ENCODE data around the gene LANCL1.
A peak's percentile ranks its signal among the peaks of the same experiment; 100 is the strongest.

Gene LANCL1

DNA sequence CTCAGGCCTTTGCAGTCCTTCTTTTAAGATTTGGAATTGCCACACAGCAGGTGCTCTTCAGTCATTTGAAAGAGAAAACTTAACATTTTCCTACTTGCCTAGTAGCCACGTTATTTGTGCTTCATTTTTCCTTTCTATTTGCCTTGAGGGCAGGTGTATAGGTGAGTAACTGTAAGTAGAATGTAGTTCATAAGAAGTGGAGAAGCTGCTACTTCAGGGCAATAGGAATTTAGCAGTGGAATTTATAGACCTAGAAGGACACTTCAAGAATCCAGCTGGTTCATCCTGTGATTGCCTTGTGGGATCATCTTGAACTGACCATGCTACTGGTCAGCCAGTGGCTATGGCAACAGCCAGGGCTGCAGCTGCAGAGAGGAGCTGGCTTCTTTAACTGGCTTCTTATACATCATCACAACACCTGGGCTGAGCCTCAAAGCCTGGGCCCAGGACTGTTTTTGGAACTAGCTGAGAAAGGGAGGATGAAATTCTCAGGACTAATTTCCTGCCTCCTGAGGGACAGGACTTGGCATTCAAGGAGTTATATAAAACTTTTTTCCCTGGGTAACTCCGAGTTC, 5.1 kb upstream of the LANCL1 start:
- H3K4me1 ChIP-seq (ENCODE audit: control insufficient read depth, insufficient read depth, low read length) = no peaks in the 10 kb centered on the region
- H3K9me3 ChIP-seq (replicated peaks; ENCODE audit: low read length) = no peaks in the 10 kb centered on the region
- no peaks in the 10 kb centered on the region for H3K27me3 ChIP-seq (ENCODE audit: control insufficient read depth, insufficient read depth, low read length)
- H3K9ac ChIP-seq (ENCODE audit: low read depth, low read length) = no peak overlapping the region
- H3K4me3 ChIP-seq (ENCODE audit: low read length) = no peak overlapping the region
- no peak overlapping the region for H3K4me2 ChIP-seq (ENCODE audit: low read length)
- H3K36me3 ChIP-seq (ENCODE audit: insufficient read depth, low read length) = no peaks in the 10 kb centered on the region

- Histone ChIP-seq H3K9ac (ENCODE audit: low read depth, low read length) (no peak overlapping the region), H3K36me3 (ENCODE audit: insufficient read depth, low read length) (no peaks in the 10 kb centered on the region), H3K27me3 (ENCODE audit: control insufficient read depth, insufficient read depth, low read length) (no peaks in the 10 kb centered on the region), H3K4me2 (ENCODE audit: low read length) (no peak overlapping the region), H3K4me1 (ENCODE audit: control insufficient read depth, insufficient read depth, low read length) (peaks cover 2% of the 10 kb centered on the region), H3K4me3 (ENCODE audit: low read length) (no peak overlapping the region), H3K9me3 (replicated peaks; ENCODE audit: low read length) (no peaks in the 10 kb centered on the region)
Observed at GRCh38 chr2:210480764-210481163, 4.2 kb upstream of the LANCL1 start.

- H3K9me3 ChIP-seq (replicated peaks; ENCODE audit: low read length) = no peaks in the 10 kb centered on the region
- H3K27me3 ChIP-seq (ENCODE audit: control insufficient read depth, insufficient read depth, low read length) = no peaks in the 10 kb centered on the region
- no peak overlapping the region for H3K4me2 ChIP-seq (ENCODE audit: low read length)
- H3K36me3 ChIP-seq (ENCODE audit: insufficient read depth, low read length) = no peaks in the 10 kb centered on the region
- H3K4me3 ChIP-seq (ENCODE audit: low read length) = no peak overlapping the region
- H3K9ac ChIP-seq (ENCODE audit: low read depth, low read length) = no peak overlapping the region
- peaks cover 7% of the 10 kb centered on the region for H3K4me1 ChIP-seq (ENCODE audit: control insufficient read depth, insufficient read depth, low read length)
Observed at GRCh38 chr2:210480079-210480478, 3.5 kb upstream of the LANCL1 start.

DNA sequence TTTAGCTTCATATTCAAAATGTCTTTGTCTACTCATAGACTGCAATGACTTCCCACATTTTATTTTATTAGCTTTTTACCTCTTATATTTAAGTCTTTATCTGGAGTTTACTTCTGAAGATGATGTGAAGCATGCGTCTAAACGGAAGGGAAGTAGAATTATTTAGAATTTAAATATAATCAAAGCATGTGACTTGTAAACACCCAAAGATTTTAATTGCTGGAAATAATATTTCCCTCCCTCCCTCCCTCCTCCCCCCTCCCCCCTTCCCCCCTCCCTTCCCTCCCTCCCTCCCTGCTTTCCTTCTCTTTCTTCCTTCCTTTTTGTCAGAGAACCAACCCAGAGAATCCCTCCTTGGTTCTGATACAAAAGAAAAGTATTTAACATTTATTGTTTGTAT, 2.1 kb upstream of the LANCL1 start:
- H3K9me3 ChIP-seq (replicated peaks; ENCODE audit: low read length) = no peaks in the 10 kb centered on the region
- H3K9ac ChIP-seq (ENCODE audit: low read depth, low read length) = no peak overlapping the region
- no peaks in the 10 kb centered on the region for H3K36me3 ChIP-seq (ENCODE audit: insufficient read depth, low read length)
- H3K27me3 ChIP-seq (ENCODE audit: control insufficient read depth, insufficient read depth, low read length) = no peaks in the 10 kb centered on the region
- H3K4me2 ChIP-seq (ENCODE audit: low read length) = no peak overlapping the region
- peaks cover 7% of the 10 kb centered on the region for H3K4me1 ChIP-seq (ENCODE audit: control insufficient read depth, insufficient read depth, low read length)
- no peak overlapping the region for H3K4me3 ChIP-seq (ENCODE audit: low read length)

GRCh38 chr2:210477496-210477895, 937 bp upstream of the LANCL1 start:
- Histone ChIP-seq H3K9me3 (replicated peaks; ENCODE audit: low read length) (no peaks in the 10 kb centered on the region), H3K27me3 (ENCODE audit: control insufficient read depth, insufficient read depth, low read length) (no peaks in the 10 kb centered on the region), H3K36me3 (ENCODE audit: insufficient read depth, low read length) (no peaks in the 10 kb centered on the region), H3K9ac (ENCODE audit: low read depth, low read length) (peak overlapping the region; percentile 90), H3K4me1 (ENCODE audit: control insufficient read depth, insufficient read depth, low read length) (peaks cover 7% of the 10 kb centered on the region), H3K4me3 (ENCODE audit: low read length) (peak overlapping the region; percentile 96), H3K4me2 (ENCODE audit: low read length) (peak overlapping the region; percentile 80)

GRCh38 chr2:210475706-210476105, 853 bp downstream of the LANCL1 start:
- Histone ChIP-seq H3K4me2 (ENCODE audit: low read length) (peak overlapping the region; percentile 80), H3K4me3 (ENCODE audit: low read length) (peak overlapping the region; percentile 96), H3K9ac (ENCODE audit: low read depth, low read length) (peak overlapping the region; percentile 90), H3K27me3 (ENCODE audit: control insufficient read depth, insufficient read depth, low read length) (no peaks in the 10 kb centered on the region), H3K9me3 (replicated peaks; ENCODE audit: low read length) (no peaks in the 10 kb centered on the region), H3K4me1 (ENCODE audit: control insufficient read depth, insufficient read depth, low read length) (peaks cover 7% of the 10 kb centered on the region), H3K36me3 (ENCODE audit: insufficient read depth, low read length) (peaks cover 7% of the 10 kb centered on the region)

- Histone ChIP-seq H3K4me2 (ENCODE audit: low read length) (peak overlapping the region; percentile 24), H3K9me3 (replicated peaks; ENCODE audit: low read length) (no peaks in the 10 kb centered on the region), H3K9ac (ENCODE audit: low read depth, low read length) (no peak overlapping the region), H3K4me1 (ENCODE audit: control insufficient read depth, insufficient read depth, low read length) (peaks cover 7% of the 10 kb centered on the region), H3K36me3 (ENCODE audit: insufficient read depth, low read length) (peaks cover 13% of the 10 kb centered on the region), H3K4me3 (ENCODE audit: low read length) (no peak overlapping the region), H3K27me3 (ENCODE audit: control insufficient read depth, insufficient read depth, low read length) (no peaks in the 10 kb centered on the region)
Observed at GRCh38 chr2:210474776-210475175, 1.8 kb downstream of the LANCL1 start.

DNA sequence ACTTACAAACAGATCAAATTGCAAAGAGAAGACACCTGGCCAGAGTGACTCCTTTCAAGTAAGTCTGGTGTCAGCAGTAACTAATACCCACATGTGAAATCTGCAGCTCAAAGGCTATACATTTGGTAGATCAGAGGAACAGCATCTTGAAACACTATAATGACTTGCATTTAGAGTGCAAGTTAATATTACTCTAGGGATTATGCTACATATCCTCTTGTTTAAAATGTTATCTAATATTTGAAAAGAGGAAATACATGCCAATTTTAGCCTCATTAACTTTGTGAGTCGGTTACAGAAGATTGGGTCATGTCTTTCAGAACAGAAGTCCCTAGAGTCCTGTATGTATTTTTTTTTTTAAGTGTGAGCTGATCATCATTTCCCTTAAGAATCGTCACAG, 15.2 kb downstream of the LANCL1 start:
- Histone ChIP-seq H3K9ac (ENCODE audit: low read depth, low read length) (no peak overlapping the region), H3K9me3 (replicated peaks; ENCODE audit: low read length) (no peaks in the 10 kb centered on the region), H3K4me1 (ENCODE audit: control insufficient read depth, insufficient read depth, low read length) (no peaks in the 10 kb centered on the region), H3K27me3 (ENCODE audit: control insufficient read depth, insufficient read depth, low read length) (no peaks in the 10 kb centered on the region), H3K4me3 (ENCODE audit: low read length) (no peak overlapping the region), H3K36me3 (ENCODE audit: insufficient read depth, low read length) (peaks cover 16% of the 10 kb centered on the region), H3K4me2 (ENCODE audit: low read length) (no peak overlapping the region)

DNA sequence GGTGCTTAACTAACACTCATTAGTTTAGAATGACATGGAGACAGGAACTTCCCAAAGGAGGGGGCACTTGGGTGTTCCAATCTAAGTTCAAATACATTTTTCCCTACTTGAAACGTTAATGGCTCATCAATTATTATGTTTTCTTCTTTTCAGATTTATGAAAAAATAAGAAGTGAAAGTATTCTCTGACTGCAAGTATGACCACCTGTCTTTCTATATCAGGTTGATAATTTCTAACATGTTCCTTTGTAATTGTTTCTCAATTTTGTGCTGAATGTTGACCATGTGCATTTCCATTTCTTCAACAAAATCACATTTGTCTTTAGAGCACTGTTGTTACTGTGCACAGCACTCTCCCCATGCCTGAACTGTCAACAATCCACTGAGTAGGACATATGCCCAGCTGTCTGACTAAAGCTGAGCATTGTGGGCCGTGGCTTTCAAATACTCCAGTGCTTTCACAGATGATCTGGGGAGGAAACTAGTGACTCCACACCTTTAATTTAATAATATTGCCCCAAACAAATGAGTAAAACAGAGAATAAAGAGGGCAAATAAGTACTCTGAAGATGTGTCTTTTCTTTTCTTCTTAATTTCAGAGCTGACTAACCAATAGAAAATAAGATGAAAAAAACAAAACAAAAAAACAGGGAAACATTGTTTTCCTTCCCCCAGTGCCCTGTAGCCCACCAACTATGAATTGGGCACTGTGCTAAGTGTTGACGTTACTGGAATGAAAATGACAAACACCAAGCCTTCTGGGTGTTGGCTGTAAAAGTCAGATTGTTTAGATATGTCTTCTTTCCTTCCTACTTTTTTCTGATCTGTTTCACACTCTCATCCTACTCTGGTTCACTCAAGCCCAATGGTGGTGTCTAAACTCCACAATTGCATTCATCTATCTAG, 16.0 kb downstream of the LANCL1 start:
- no peaks in the 10 kb centered on the region for H3K4me1 ChIP-seq (ENCODE audit: control insufficient read depth, insufficient read depth, low read length)
- no peaks in the 10 kb centered on the region for H3K27me3 ChIP-seq (ENCODE audit: control insufficient read depth, insufficient read depth, low read length)
- no peak overlapping the region for H3K4me3 ChIP-seq (ENCODE audit: low read length)
- H3K9ac ChIP-seq (ENCODE audit: low read depth, low read length) = no peak overlapping the region
- H3K9me3 ChIP-seq (replicated peaks; ENCODE audit: low read length) = no peaks in the 10 kb centered on the region
- H3K36me3 ChIP-seq (ENCODE audit: insufficient read depth, low read length) = peaks cover 12% of the 10 kb centered on the region
- no peak overlapping the region for H3K4me2 ChIP-seq (ENCODE audit: low read length)

GRCh38 chr2:210459880-210460279, 16.7 kb downstream of the LANCL1 start:
- Histone ChIP-seq H3K27me3 (ENCODE audit: control insufficient read depth, insufficient read depth, low read length) (no peaks in the 10 kb centered on the region), H3K9me3 (replicated peaks; ENCODE audit: low read length) (no peaks in the 10 kb centered on the region), H3K4me2 (ENCODE audit: low read length) (no peak overlapping the region), H3K4me3 (ENCODE audit: low read length) (no peak overlapping the region), H3K9ac (ENCODE audit: low read depth, low read length) (no peak overlapping the region), H3K4me1 (ENCODE audit: control insufficient read depth, insufficient read depth, low read length) (no peaks in the 10 kb centered on the region), H3K36me3 (ENCODE audit: insufficient read depth, low read length) (peaks cover 8% of the 10 kb centered on the region)

DNA sequence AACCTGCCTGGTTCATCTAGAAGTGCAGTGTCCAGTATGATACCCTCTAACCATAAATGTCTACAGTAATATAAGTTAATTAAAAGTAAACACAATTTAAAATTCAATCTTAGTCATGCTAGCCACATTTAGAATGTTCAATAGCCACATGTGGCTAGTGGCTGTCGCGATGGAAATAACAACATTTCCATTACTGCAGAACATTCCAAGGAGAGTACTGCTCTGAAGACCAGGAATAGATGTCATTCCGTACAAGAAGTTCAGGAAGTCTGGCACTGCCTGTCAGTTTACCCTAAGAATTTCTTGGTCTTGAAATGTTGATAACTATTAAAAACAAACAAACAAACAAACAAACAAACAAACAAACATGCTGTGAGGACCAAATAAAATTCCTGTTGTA, 17.2 kb downstream of the LANCL1 start:
- H3K36me3 ChIP-seq (ENCODE audit: insufficient read depth, low read length) = peaks cover 13% of the 10 kb centered on the region
- H3K27me3 ChIP-seq (ENCODE audit: control insufficient read depth, insufficient read depth, low read length) = no peaks in the 10 kb centered on the region
- H3K4me3 ChIP-seq (ENCODE audit: low read length) = no peak overlapping the region
- no peaks in the 10 kb centered on the region for H3K4me1 ChIP-seq (ENCODE audit: control insufficient read depth, insufficient read depth, low read length)
- H3K4me2 ChIP-seq (ENCODE audit: low read length) = no peak overlapping the region
- no peaks in the 10 kb centered on the region for H3K9me3 ChIP-seq (replicated peaks; ENCODE audit: low read length)
- H3K9ac ChIP-seq (ENCODE audit: low read depth, low read length) = no peak overlapping the region

GRCh38 chr2:210458395-210458794, 18.2 kb downstream of the LANCL1 start:
- peaks cover 14% of the 10 kb centered on the region for H3K36me3 ChIP-seq (ENCODE audit: insufficient read depth, low read length)

More at GRCh38 chr2:210458395-210458794, 18.2 kb downstream of the LANCL1 start:
- no peak overlapping the region for H3K9ac ChIP-seq (ENCODE audit: low read depth, low read length)
- H3K9me3 ChIP-seq (replicated peaks; ENCODE audit: low read length) = no peaks in the 10 kb centered on the region
- no peak overlapping the region for H3K4me2 ChIP-seq (ENCODE audit: low read length)
- no peaks in the 10 kb centered on the region for H3K27me3 ChIP-seq (ENCODE audit: control insufficient read depth, insufficient read depth, low read length)
- no peak overlapping the region for H3K4me3 ChIP-seq (ENCODE audit: low read length)
- no peaks in the 10 kb centered on the region for H3K4me1 ChIP-seq (ENCODE audit: control insufficient read depth, insufficient read depth, low read length)

All from skeletal muscle satellite cell (primary cell).